DMS53 treated with DMSO at 0.1 percent for 48 hours (cell line): Measurements from ENCODE around the gene TRPM5.

Experiments used
- DNase-seq: peaks from one replicate; lab custom pipeline; 2025; ENCODE audit not compliant: unreplicated experiment; lab: John Stamatoyannopoulos, UW

Gene TRPM5

GRCh38 chr11:2406878-2407410 is 37.4 kb downstream of the TRPM5 start:
- DNase-seq = no peak

- DNase-seq = no peak
Observed at GRCh38 chr11:2406451-2406850, 37.9 kb downstream of the TRPM5 start.

GRCh38 chr11:2404735-2405196 is 39.5 kb downstream of the TRPM5 start:
- no peak for DNase-seq

GRCh38 chr11:2402890-2403645 is 41.2 kb downstream of the TRPM5 start:
- DNase-seq = no peak

GRCh38 chr11:2402106-2402505 is 42.2 kb downstream of the TRPM5 start:
- DNase-seq = no peak

GRCh38 chr11:2401436-2401984 is 42.8 kb downstream of the TRPM5 start:
- DNase-seq = no peak

- DNase-seq = no peak
Observed at GRCh38 chr11:2400762-2401435, 43.4 kb downstream of the TRPM5 start.

GRCh38 chr11:2400069-2400761 is 44.1 kb downstream of the TRPM5 start, which contains the start of gene TSSC4:
TSS of gene TSSC4 (plus strand) at chr11:2400750. CDS start at chr11:2402634, 1,884 bp downstream.
- peak; percentile 100 for DNase-seq

- DNase-seq = no peak
Observed at GRCh38 chr11:2399488-2400068, 44.7 kb downstream of the TRPM5 start.

GRCh38 chr11:2398664-2399355 is 45.5 kb downstream of the TRPM5 start:
- DNase-seq = no peak

GRCh38 chr11:2397005-2397404 is 47.3 kb downstream of the TRPM5 start:
- DNase-seq = no peak

GRCh38 chr11:2396471-2396870 is 47.8 kb downstream of the TRPM5 start:
- no peak for DNase-seq

GRCh38 chr11:2395856-2396255 is 48.5 kb downstream of the TRPM5 start:
- no peak for DNase-seq

- no peak for DNase-seq
Observed at GRCh38 chr11:2395211-2395730, 49.0 kb downstream of the TRPM5 start.

- DNase-seq = no peak
Observed at GRCh38 chr11:2394818-2395105, 49.6 kb downstream of the TRPM5 start.
